Activated T-helper 1 cell treated with anti-CD3 and anti-CD28 coated beads, Interleukin-12 subunit alpha, Interleukin-12 subunit beta, Interleukin-2, Interleukin-4 antibody, amounts not matched to agents 30 ng/mL and 10 ng/mL and 1 ng/mL, durations not matched to agents 14 hours and 24 hours and 36 hours (primary cell): ENCODE measurements around the gene OSR1. TPM values are rescaled to one million over a fixed set of nuclear protein-coding genes. Genes with fewer than 3 reads are reported as not detected.
"Not testable (repeated sequence)": the region's sequence is repeated elsewhere in the genome, so short reads cannot be mapped to it uniquely, and the experiment has no call there.

Experiments
- DNase-seq: peaks from one replicate; pipeline ENCODE4 v3.0.0; 2021; ENCODE audit warnings: low spot score
- H3K27ac Mint-ChIP-seq: one replicate; pipeline ENCODE4 v1.8.0; 2021; ENCODE audit warnings: mild to moderate bottlenecking, mixed read lengths
- H3K27me3 Mint-ChIP-seq: one replicate; pipeline ENCODE4 v1.8.0; 2022; ENCODE audit warnings: mild to moderate bottlenecking, moderate library complexity, mixed read lengths; ENCODE audit not compliant: insufficient read depth
- H3K36me3 Mint-ChIP-seq: one replicate; pipeline ENCODE4 v1.8.0; 2021; ENCODE audit warnings: low read depth, mixed read lengths
- H3K4me1 Mint-ChIP-seq: one replicate; pipeline ENCODE4 v1.8.0; 2021; ENCODE audit warnings: low read depth, mixed read lengths
- H3K4me3 Mint-ChIP-seq: one replicate; pipeline ENCODE4 v1.8.0; 2021; ENCODE audit warnings: mild to moderate bottlenecking, moderate library complexity, mixed read lengths
- H3K9me3 Mint-ChIP-seq: one replicate; pipeline ENCODE4 v1.8.0; 2021; ENCODE audit warnings: mixed read lengths
- intact Hi-C: fragments of 100-400 bp; cut with micrococcal nuclease; formaldehyde crosslinking; loops from one replicate; pipeline ENCODE4 v1.15.1; 2024
- total RNA-seq: library from RNA; stranded (reverse); gene quantifications from 2 replicates; pipeline ENCODE4 v1.2.3, GENCODE V29; 2022

The OSR1 gene
- not detected in 2 replicates for total RNA-seq

GRCh38 chr2:19358242-19359020, at the start of gene OSR1:
Gene OSR1 (minus strand): TSS chr2:19358623. CDS start chr2:19353805, 4,818 bp downstream.
- Mint-ChIP-seq H3K36me3 (peaks cover 1% of the 10 kb centered on the region), H3K4me3 (peak within 1 kb of the TSS; percentile 22), H3K9me3 (no peaks in the 10 kb centered on the region), H3K4me1 (peaks cover 35% of the 10 kb centered on the region), H3K27me3 (peaks cover 94% of the 10 kb centered on the region), H3K27ac (peak within 1 kb of the TSS; percentile 52)
- intact Hi-C loops = loop anchor here (10.0 kb wide), 1 partner anchor 1484 kb away; the partner anchor contains the start of gene KCNS3
- no peak for DNase-seq

DNA sequence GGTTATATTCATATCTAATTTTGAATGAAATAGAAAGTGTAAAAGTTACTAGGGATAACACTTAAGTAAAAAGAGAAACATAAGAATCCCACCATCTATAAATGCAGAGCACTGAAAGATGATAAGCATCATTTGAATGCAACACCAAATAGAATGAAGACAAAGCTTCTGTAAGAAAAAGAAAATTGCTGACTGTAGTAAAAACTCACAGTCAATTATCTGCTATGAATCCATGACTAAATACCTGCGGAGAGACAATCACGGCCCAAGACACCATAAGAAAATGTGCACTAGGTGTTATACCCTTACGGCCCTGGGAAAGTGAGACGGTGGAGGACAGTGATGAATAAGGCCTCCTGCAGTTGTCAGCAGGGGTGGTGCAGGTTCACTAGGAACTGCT, 45.4 kb upstream of the OSR1 start:
- Mint-ChIP-seq H3K36me3 (no peaks in the 10 kb centered on the region), H3K4me3 (no peak overlapping the region), H3K9me3 (no peaks in the 10 kb centered on the region), H3K27me3 (peaks cover 14% of the 10 kb centered on the region), H3K4me1 (no peaks in the 10 kb centered on the region), H3K27ac (no peak overlapping the region)
- intact Hi-C loops = no loop called here
- no peak for DNase-seq

GRCh38 chr2:19392191-19392590, 33.8 kb upstream of the OSR1 start:
- Mint-ChIP-seq H3K36me3 (no peaks in the 10 kb centered on the region), H3K4me1 (no peaks in the 10 kb centered on the region), H3K27me3 (peaks cover 6% of the 10 kb centered on the region), H3K9me3 (no peaks in the 10 kb centered on the region), H3K4me3 (no peak overlapping the region), H3K27ac (no peak overlapping the region)
- DNase-seq = no peak
- intact Hi-C loops = no loop called here

GRCh38 chr2:19389469-19389868, 31.0 kb upstream of the OSR1 start:
- H3K27ac Mint-ChIP-seq, H3K4me1 Mint-ChIP-seq, intact Hi-C loops, H3K36me3 Mint-ChIP-seq, H3K9me3 Mint-ChIP-seq, H3K27me3 Mint-ChIP-seq, H3K4me3 Mint-ChIP-seq, DNase-seq: not testable (repeated sequence)

- H3K9me3 Mint-ChIP-seq = no peaks in the 10 kb centered on the region
- no peak overlapping the region for H3K27ac Mint-ChIP-seq
- H3K4me3 Mint-ChIP-seq = no peak overlapping the region
- peaks cover 8% of the 10 kb centered on the region for H3K27me3 Mint-ChIP-seq
- no peaks in the 10 kb centered on the region for H3K4me1 Mint-ChIP-seq
- intact Hi-C loops = no loop called here
- no peak for DNase-seq
- no peaks in the 10 kb centered on the region for H3K36me3 Mint-ChIP-seq
These were observed 22.1 kb upstream of the OSR1 start for GRCh38 chr2:19380532-19380931.

DNA sequence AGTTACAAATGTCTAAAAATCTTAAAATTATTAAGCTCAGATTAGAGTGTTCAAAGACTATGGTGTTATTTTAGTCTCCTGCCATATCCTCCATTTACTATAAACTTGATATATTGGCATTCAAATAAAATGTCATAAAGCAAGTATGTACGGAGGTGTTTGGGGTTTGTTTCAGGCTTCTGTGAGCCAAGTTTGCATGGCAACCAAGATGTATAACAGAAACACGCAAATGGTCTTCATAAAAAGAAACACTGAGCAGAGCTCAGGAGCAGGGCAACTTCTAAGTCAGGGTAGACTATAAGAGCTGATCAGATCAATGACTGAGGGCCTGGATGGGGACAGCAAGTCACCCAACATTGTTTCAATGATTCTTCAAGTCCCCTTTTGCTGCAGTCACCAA, 20.5 kb upstream of the OSR1 start:
- DNase-seq = no peak
- H3K27ac Mint-ChIP-seq = no peak overlapping the region
- H3K4me3 Mint-ChIP-seq = no peak overlapping the region
- H3K27me3 Mint-ChIP-seq = peaks cover 8% of the 10 kb centered on the region
- no peaks in the 10 kb centered on the region for H3K36me3 Mint-ChIP-seq
- no peaks in the 10 kb centered on the region for H3K4me1 Mint-ChIP-seq
- intact Hi-C loops = no loop called here
- H3K9me3 Mint-ChIP-seq = no peaks in the 10 kb centered on the region

DNA sequence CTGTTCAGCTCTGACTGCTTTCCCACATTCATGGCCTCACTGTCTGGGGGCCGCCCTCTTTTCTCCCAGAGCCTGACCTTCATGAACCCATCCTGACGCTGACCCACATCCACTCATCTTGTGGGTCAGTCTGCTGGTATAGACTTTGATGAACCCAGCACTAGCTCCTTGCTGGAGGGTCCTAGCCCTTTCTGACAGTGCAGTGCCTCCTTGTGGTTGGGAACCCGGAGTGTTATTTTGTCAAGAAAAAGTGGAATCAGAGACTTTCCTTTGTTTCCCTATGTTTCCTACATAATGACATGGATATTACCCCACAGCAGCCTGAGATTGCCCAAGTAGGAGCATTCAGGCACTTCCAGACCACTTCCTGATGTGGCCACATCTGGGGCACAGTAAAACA, 19.3 kb upstream of the OSR1 start:
- no peak for DNase-seq
- no peaks in the 10 kb centered on the region for H3K9me3 Mint-ChIP-seq
- no peaks in the 10 kb centered on the region for H3K36me3 Mint-ChIP-seq
- H3K4me1 Mint-ChIP-seq = no peaks in the 10 kb centered on the region
- no peak overlapping the region for H3K4me3 Mint-ChIP-seq
- intact Hi-C loops = no loop called here
- peaks cover 10% of the 10 kb centered on the region for H3K27me3 Mint-ChIP-seq
- H3K27ac Mint-ChIP-seq = no peak overlapping the region

GRCh38 chr2:19373352-19373751, 14.9 kb upstream of the OSR1 start:
- Mint-ChIP-seq H3K4me1 (no peaks in the 10 kb centered on the region), H3K9me3 (no peaks in the 10 kb centered on the region), H3K4me3 (no peak overlapping the region), H3K27ac (no peak overlapping the region), H3K36me3 (no peaks in the 10 kb centered on the region), H3K27me3 (peaks cover 23% of the 10 kb centered on the region)
- intact Hi-C loops = no loop called here
- DNase-seq = no peak

DNA sequence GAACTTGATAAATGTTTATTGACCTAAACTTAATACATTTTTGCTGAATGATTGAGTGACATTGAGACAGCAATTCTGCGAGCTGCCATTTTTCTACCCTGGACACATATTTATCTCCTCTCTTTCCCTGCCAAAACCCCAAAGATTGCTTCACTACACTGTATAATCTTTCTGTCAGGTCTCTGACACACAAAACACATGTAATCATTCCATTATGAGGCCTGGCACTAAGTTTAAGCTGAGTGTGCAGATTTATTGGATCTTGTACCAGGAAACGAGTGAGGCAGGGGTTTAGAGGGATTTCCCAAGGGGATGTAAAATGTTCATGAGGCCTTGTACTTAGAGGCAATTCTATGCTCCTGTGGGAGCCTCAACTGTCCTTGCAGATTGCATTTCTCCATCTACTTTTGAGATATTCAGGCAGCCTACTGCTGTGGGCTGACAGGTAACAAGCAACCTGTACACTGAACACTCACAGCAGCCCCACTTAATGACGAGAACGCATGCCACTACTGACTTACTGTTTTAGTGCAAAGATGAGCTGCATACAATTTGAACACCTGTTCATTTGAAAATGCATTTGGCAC, 13.7 kb upstream of the OSR1 start:
- Mint-ChIP-seq H3K9me3 (no peaks in the 10 kb centered on the region), H3K4me1 (no peaks in the 10 kb centered on the region), H3K36me3 (no peaks in the 10 kb centered on the region), H3K4me3 (no peak overlapping the region), H3K27ac (no peak overlapping the region), H3K27me3 (peaks cover 36% of the 10 kb centered on the region)
- DNase-seq = no peak
- intact Hi-C loops = no loop called here

DNA sequence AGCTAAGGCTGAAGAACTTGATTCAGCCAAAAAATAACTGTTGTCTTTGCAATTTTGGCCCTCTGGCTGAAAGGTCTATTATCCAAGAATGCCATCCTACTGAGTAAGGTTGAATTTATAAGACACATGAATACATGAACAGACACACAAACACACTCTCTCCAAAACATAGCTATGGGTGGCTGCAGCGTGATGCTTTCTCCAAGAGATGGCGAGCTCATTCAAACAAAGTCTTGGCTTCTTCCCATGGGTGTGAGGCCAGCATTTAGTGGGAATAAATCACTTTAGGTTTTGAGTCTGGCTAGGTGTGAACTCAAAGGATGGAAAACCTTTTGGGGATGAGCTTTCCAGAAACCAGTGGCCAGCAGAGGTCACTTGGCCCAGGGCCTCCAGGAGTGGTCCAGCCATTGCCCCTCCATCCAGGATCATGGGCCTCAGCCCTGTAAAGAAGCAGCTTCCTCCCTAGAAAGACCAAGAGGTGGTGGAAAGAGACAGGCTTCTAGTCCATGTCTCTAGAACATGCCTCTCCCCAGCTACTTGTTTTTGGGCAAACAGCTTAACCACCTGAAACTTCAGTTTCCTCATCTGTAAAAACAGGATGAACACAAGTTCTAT, 11.0 kb upstream of the OSR1 start:
- Mint-ChIP-seq H3K27me3 (peaks cover 56% of the 10 kb centered on the region), H3K9me3 (no peaks in the 10 kb centered on the region), H3K27ac (no peak overlapping the region), H3K4me3 (no peak overlapping the region), H3K4me1 (no peaks in the 10 kb centered on the region), H3K36me3 (no peaks in the 10 kb centered on the region)
- intact Hi-C loops = no loop called here
- no peak for DNase-seq

GRCh38 chr2:19368760-19369159, 10.3 kb upstream of the OSR1 start:
- Mint-ChIP-seq H3K27ac (no peak overlapping the region), H3K9me3 (no peaks in the 10 kb centered on the region), H3K27me3 (peaks cover 62% of the 10 kb centered on the region), H3K4me1 (no peaks in the 10 kb centered on the region), H3K36me3 (no peaks in the 10 kb centered on the region), H3K4me3 (no peak overlapping the region)
- DNase-seq = no peak
- intact Hi-C loops = no loop called here

GRCh38 chr2:19367326-19367725, 8.9 kb upstream of the OSR1 start:
- Mint-ChIP-seq H3K9me3 (no peaks in the 10 kb centered on the region), H3K4me3 (no peak overlapping the region), H3K27me3 (peaks cover 74% of the 10 kb centered on the region), H3K4me1 (peaks cover 14% of the 10 kb centered on the region), H3K36me3 (no peaks in the 10 kb centered on the region), H3K27ac (no peak overlapping the region)
- intact Hi-C loops = no loop called here
- no peak for DNase-seq

DNA sequence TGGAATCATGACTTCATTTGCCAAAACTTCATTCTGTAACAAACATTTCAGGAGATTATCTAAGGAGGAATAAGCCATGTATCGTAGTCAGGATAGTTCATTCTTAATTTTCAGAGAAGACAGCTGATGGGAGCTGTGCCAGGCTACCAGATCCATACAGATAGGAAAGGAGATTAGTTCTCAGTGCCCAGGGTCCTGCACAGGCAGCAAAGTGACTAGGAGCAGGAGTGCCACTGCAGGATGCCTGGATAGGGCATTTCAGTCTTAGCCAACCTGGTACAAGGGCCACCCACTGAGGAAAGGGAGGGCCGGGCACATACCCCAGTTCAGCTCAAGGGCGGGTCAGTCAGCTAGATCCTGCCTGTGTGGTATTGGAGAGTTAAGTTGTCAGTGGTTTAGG, 6.7 kb upstream of the OSR1 start:
- no peak for DNase-seq
- H3K27ac Mint-ChIP-seq = no peak overlapping the region
- no peaks in the 10 kb centered on the region for H3K9me3 Mint-ChIP-seq
- intact Hi-C loops = no loop called here
- H3K27me3 Mint-ChIP-seq = peaks cover 89% of the 10 kb centered on the region
- H3K36me3 Mint-ChIP-seq = no peaks in the 10 kb centered on the region
- H3K4me1 Mint-ChIP-seq = peaks cover 23% of the 10 kb centered on the region
- no peak overlapping the region for H3K4me3 Mint-ChIP-seq
